ENCODE data around the gene GPR153.

The GPR153 gene

GRCh38 chr1:6243993-6244392 is 16.9 kb downstream of the GPR153 start, which contains the start of gene HES3:
Gene HES3 (plus strand): TSS chr1:6244179. CDS start chr1:6244366, 187 bp downstream.
- TF ChIP-seq CTCF (IDR thresholded peaks at IDR 0.05; ENCODE audit: low read depth, low read length): no peak
- DNase-seq (ENCODE audit: extremely low read depth, low read depth): no peak

- TF ChIP-seq CTCF (IDR thresholded peaks at IDR 0.05; ENCODE audit: low read depth, low read length): no peak
Measured at GRCh38 chr1:6243053-6243834, 17.7 kb downstream of the GPR153 start.

GRCh38 chr1:6241887-6242740 is 18.8 kb downstream of the GPR153 start:
- TF ChIP-seq CTCF (IDR thresholded peaks at IDR 0.05; ENCODE audit: low read depth, low read length): no peak
- no peak for DNase-seq (ENCODE audit: extremely low read depth, low read depth)

More at GRCh38 chr1:6243053-6243834, 17.7 kb downstream of the GPR153 start:
- DNase-seq (ENCODE audit: extremely low read depth, low read depth): no peak

- no peak for TF ChIP-seq CTCF (IDR thresholded peaks at IDR 0.05; ENCODE audit: low read depth, low read length)
Measured at GRCh38 chr1:6241107-6241886, 19.6 kb downstream of the GPR153 start.

GRCh38 chr1:6239950-6240768 is 20.7 kb downstream of the GPR153 start:
- DNase-seq (ENCODE audit: extremely low read depth, low read depth): no peak
- no peak for TF ChIP-seq CTCF (IDR thresholded peaks at IDR 0.05; ENCODE audit: low read depth, low read length)

More at GRCh38 chr1:6241107-6241886, 19.6 kb downstream of the GPR153 start:
- no peak for DNase-seq (ENCODE audit: extremely low read depth, low read depth)

- TF ChIP-seq CTCF (IDR thresholded peaks at IDR 0.05; ENCODE audit: low read depth, low read length): no peak
- DNase-seq (ENCODE audit: extremely low read depth, low read depth): no peak
Measured at GRCh38 chr1:6239213-6239752, 21.6 kb downstream of the GPR153 start.
